ENCODE data around the gene MCCC1. TPM values are rescaled to one million over a fixed set of nuclear protein-coding genes. Genes with fewer than 3 reads are reported as not detected.
A peak's percentile ranks its signal among the peaks of the same experiment; 100 is the strongest.
"Not testable (repeated sequence)": the region's sequence is repeated elsewhere in the genome, so short reads cannot be mapped to it uniquely, and the experiment has no call there.

MCCC1 gene
- total RNA-seq, 1 donor from 2014 or later, result 57.8 TPM

- intact Hi-C loops (cut with DNase I), result no loop called here
- ATAC-seq (ENCODE audit: poor library complexity) (peak; percentile 58), DNase-seq (no peak)
These were observed 8.7 kb upstream of the MCCC1 start for GRCh38 chr3:183108001-183108449.

- DNase-seq; ATAC-seq (ENCODE audit: poor library complexity); intact Hi-C loops (cut with DNase I): not testable (repeated sequence)
These were observed 8.1 kb upstream of the MCCC1 start for GRCh38 chr3:183107372-183107771.

- ATAC-seq (ENCODE audit: poor library complexity) (no peak), DNase-seq (no peak)
- intact Hi-C loops (cut with DNase I), result no loop called here
These were observed 7.3 kb upstream of the MCCC1 start for GRCh38 chr3:183106635-183107034.

- intact Hi-C loops (cut with DNase I); DNase-seq; ATAC-seq (ENCODE audit: poor library complexity): not testable (repeated sequence)
These were observed 4.7 kb upstream of the MCCC1 start for GRCh38 chr3:183103950-183104349.

GRCh38 chr3:183101040-183101439 lies 1.7 kb upstream of the MCCC1 start:
- ATAC-seq (ENCODE audit: poor library complexity); DNase-seq; intact Hi-C loops (cut with DNase I): not testable (repeated sequence)

DNA sequence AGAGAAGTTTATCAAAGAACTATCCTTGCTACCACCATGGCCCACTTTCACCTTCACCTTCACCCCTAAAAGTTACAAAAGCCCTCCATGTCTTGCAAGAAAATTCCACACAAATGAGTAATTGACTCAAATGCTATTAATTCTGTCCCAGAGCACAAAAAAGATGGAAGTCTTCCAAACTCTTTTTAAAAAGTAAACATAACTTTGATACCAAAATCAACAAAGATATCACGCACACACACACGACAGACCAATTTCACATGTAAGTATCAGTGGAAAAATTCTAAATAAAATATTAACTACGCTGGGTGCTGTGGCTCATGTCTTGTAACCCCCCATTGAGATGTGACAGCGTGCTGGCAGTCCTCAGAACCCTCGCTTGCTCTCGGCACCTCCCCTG lies 1.1 kb upstream of the MCCC1 start:
- intact Hi-C loops (cut with DNase I), result no loop called here
- no peak for ATAC-seq (ENCODE audit: poor library complexity)
- no peak for DNase-seq

GRCh38 chr3:183099838-183100204 lies 525 bp upstream of the MCCC1 start:
- no peak for DNase-seq
- intact Hi-C loops (cut with DNase I), result no loop called here

GRCh38 chr3:183098536-183099025 lies 715 bp downstream of the MCCC1 start:
- intact Hi-C loops (cut with DNase I), result no loop called here
- DNase-seq (no peak), ATAC-seq (ENCODE audit: poor library complexity) (no peak)

More at GRCh38 chr3:183099838-183100204, 525 bp upstream of the MCCC1 start:
- ATAC-seq (ENCODE audit: poor library complexity), result no peak

DNA sequence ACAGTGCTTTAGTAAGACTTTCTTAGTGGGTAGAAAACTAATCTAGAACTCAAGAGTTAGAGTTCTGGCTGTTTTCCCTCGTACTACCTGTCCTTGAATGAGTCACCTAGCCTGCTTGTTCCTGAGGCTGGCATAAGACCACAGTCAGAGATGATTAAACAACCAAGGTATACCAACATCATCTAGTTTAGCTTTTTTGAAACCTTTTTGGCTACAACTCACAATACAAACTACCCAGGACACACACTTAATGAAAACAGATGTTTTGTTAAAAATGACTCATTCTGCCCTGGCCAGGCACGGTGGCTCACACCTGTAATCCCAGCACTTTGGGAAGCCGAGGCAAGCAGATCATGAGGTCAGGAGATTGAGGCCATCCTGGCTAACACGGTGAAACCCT lies 4.6 kb downstream of the MCCC1 start:
- DNase-seq (no peak), ATAC-seq (ENCODE audit: poor library complexity) (no peak)
- intact Hi-C loops (cut with DNase I), result no loop called here

DNA sequence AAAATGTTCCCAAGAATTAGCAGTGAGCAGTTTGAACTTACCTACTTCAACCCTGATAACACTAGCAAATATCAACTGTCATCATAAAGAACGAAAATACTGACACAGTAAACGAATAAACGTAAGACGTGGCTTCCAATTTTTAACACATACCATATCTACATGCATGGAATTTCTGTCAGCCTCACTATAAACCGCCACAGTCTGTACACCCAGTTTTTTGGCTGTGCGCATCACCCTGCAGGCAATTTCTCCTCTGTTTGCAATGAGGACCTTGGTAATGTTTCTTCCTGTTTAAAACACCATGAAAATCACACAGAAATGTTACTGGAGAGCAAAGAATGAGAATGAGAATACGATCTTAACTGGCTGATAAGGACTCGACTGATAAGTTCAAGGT lies 7.0 kb downstream of the MCCC1 start:
- intact Hi-C loops (cut with DNase I), result no loop called here
- ATAC-seq (ENCODE audit: poor library complexity), result no peak
- DNase-seq, result no peak

- DNase-seq, result no peak
- intact Hi-C loops (cut with DNase I), result no loop called here
- ATAC-seq (ENCODE audit: poor library complexity), result no peak
These were observed 12.1 kb downstream of the MCCC1 start for GRCh38 chr3:183087184-183087583.

- no peak for DNase-seq
- intact Hi-C loops (cut with DNase I), result no loop called here
- ATAC-seq (ENCODE audit: poor library complexity), result no peak
These were observed 13.5 kb downstream of the MCCC1 start for GRCh38 chr3:183085634-183086390.

DNA sequence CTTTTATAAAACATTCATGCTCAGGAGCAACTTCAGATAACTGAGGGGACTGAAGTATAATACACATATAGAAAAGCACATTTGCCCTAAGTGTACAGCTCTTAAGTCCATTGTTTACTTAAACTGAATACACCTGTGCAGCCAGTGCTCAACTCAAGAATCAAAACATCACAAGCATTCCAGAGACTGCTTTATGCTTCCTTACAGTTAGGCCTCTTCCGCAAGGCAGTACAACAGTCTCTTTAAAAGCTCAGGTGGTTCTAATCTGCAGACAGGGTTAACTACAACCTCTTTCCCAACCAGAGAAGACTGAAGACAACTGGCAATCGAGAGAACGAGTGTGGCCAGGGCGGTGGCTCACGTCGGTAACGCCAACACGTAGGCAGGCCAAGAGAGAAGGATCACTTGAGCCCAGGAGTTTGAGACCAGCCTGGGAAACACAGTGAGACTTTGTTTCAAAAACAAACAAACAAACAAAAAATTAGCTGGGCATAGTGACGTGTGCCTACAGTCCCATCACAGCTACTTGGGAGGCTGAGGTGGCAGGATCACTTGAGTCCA lies 16.9 kb downstream of the MCCC1 start:
- DNase-seq (no peak), ATAC-seq (ENCODE audit: poor library complexity) (no peak)
- intact Hi-C loops (cut with DNase I), result no loop called here

DNA sequence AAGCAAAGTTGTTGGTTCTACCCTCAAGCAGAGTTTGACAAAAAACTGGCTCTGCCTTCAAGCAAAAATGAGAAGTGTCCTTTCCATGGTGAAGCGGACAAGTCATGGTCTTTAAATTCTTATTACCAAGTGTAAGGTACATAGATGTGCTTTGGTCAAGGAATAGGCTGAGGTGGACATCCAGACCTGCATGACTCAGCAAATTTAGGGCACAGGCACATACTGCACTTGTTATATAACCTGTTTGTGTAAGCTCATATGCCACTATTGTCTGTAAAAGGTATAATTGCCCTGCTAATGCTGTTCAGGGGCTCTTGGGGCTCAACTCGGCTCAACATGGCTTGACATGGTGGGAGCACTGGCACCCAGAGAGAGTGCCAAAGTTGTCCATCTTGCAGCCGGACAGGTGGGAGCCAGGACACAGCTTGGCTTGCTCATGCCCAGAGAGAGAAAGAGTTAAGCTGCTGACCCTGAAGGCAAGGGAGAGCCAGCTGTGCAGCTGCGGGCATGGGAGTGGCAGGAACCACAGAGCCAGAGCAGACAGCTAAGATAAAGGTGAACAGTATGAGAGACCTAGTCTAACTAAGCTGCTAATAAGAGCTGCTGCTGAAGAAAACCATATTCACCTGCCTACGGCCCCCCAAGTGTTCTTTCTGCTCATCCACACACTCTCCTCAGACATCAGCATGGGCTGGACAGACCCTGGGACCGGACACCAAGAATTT lies 17.7 kb downstream of the MCCC1 start:
- intact Hi-C loops (cut with DNase I), result no loop called here
- ATAC-seq (ENCODE audit: poor library complexity) (no peak), DNase-seq (no peak)

GRCh38 chr3:183080628-183081027 lies 18.7 kb downstream of the MCCC1 start:
- intact Hi-C loops (cut with DNase I), result no loop called here
- DNase-seq (no peak), ATAC-seq (ENCODE audit: poor library complexity) (no peak)

DNA sequence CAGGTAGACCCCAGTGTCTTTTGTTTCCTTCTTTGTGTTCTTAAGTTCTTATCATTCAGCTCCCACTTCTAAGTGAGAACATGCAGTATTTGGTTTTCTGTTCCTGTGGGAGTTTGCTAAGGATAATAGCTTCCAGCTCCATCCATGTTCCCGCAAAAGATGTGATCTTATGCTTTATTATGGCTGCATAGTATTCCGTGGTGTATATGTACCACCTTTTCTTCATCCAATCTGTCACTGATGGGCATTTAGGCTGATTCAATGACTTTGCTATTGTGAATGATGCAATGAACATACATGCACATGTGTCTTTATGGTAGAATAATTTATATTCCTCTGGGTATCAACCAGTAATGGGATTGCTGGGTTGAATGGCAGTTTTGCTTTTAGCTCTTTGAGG lies 24.4 kb downstream of the MCCC1 start:
- no peak for ATAC-seq (ENCODE audit: poor library complexity)
- intact Hi-C loops (cut with DNase I), result no loop called here
- DNase-seq, result no peak

- DNase-seq (no peak), ATAC-seq (ENCODE audit: poor library complexity) (no peak)
- intact Hi-C loops (cut with DNase I), result no loop called here
These were observed 25.0 kb downstream of the MCCC1 start for GRCh38 chr3:183074261-183074660.

GRCh38 chr3:183073839-183074238 lies 25.5 kb downstream of the MCCC1 start:
- intact Hi-C loops (cut with DNase I), result no loop called here
- ATAC-seq (ENCODE audit: poor library complexity) (no peak), DNase-seq (no peak)

DNA sequence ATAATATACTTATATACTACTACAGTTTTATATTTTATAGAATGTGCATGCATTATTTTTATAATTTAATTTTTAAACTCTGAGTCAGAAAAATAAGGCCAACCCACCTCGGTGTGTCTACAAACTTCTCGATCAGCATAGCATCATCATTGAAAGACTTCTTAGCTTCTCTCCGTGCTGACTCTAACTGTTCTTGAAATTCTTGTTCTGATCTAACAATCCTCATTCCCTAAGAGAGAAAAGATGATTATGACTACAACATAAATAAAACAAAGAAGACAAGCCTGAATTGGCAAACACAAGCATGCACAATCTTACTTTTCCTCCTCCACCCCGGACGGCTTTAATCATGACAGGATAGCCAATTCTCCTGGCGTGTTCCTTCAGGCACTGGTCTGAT lies 28.4 kb downstream of the MCCC1 start:
- intact Hi-C loops (cut with DNase I), result no loop called here
- ATAC-seq (ENCODE audit: poor library complexity) (no peak), DNase-seq (no peak)

- ATAC-seq (ENCODE audit: poor library complexity), result no peak
- intact Hi-C loops (cut with DNase I), result no loop called here
- DNase-seq, result no peak
These were observed 30.2 kb downstream of the MCCC1 start for GRCh38 chr3:183069086-183069485.
